ENCODE data around the gene CELA2B. TPM values are rescaled to one million over a fixed set of nuclear protein-coding genes. Genes with fewer than 3 reads are reported as not detected.

Gene CELA2B
- total and polyA plus RNA-seq, 10 of the 15 experiments (the other 5 are each of a cell fraction or from before 2014, with no cell fraction given), result not detected

- WGBS (ENCODE audit: insufficient coverage, insufficient replicate concordance, low lambda C conversion rate, missing lambda C conversion rate), result 96% methylated on average over 9 of the region's 9 CpGs
- ChIA-PET CTCF (no interaction called here), POLR2A (no interaction called here), RAD21 (ENCODE audit: unreplicated experiment) (interaction anchor here (0.7 kb wide), 1 partner anchor 10 kb away, joined by 3 read pairs; no protein-coding TSS in a partner anchor), SMC1A (ENCODE audit: uncharacterized antibody, unreplicated experiment) (no interaction called here)
- in situ Hi-C loops (cut with MboI), result no loop called here
- Histone ChIP-seq H3K36me3 (ENCODE audit: control insufficient read depth in 2 of 2, insufficient read depth in 2 of 2, low read length in 1 of 2) (no peaks in the 10 kb centered on the region), H3K4me3 (no peak overlapping the region), H3K4me2 (ENCODE audit: control insufficient read depth, insufficient read depth) (no peak overlapping the region), H3K4me1 (ENCODE audit: control insufficient read depth, insufficient read depth, low read length) (no peaks in the 10 kb centered on the region), H3K27me3 (replicated peaks in 1 of 2; ENCODE audit: control insufficient read depth in 2 of 2, insufficient read depth in 2 of 2, low read length in 1 of 2) (no peaks in the 10 kb centered on the region), H3K9ac (ENCODE audit: control insufficient read depth, insufficient read depth, low read length) (no peak overlapping the region), H4K20me1 (ENCODE audit: control insufficient read depth, insufficient read depth) (no peaks in the 10 kb centered on the region), H3K27ac (ENCODE audit: control insufficient read depth, insufficient read depth) (no peak overlapping the region), H3K9me3 (replicated peaks; ENCODE audit: control insufficient read depth, insufficient read depth, low read length) (no peaks in the 10 kb centered on the region), H3K79me2 (ENCODE audit: control insufficient read depth, insufficient read depth, low read length) (no peaks in the 10 kb centered on the region), H2AFZ (ENCODE audit: control insufficient read depth, low read depth, low read length) (no peak overlapping the region)
- no TSS peak for BruUV-seq (replicated peaks)
- TF ChIP-seq HDAC2 (IDR thresholded peaks at IDR 0.05), result no peak
- TF ChIP-seq KLF5 (IDR thresholded peaks at IDR 0.05; ENCODE audit: partially characterized antibody), result no peak
- no peak for TF ChIP-seq TCF12 (IDR thresholded peaks at IDR 0.05; ENCODE audit: low read depth, low read length)
- TF ChIP-seq ZBTB4 (CRISPR knock-in tag; IDR thresholded peaks at IDR 0.05), result no peak
- ATAC-seq, result no peak
- FAIRE-seq, result no peak
- intact Hi-C loops (cut with micrococcal nuclease; ENCODE audit: unreplicated experiment), result no loop called here
- no peak for DNase-seq (ENCODE audit: low read depth, low spot score)
Observed at GRCh38 chr1:15493869-15494390, 18.0 kb downstream of the CELA2B start.

Data from GM12878 (cell line).